A549 (cell line): Measurements from ENCODE around the gene E4F1. TPM values are rescaled to one million over a fixed set of nuclear protein-coding genes. Genes with fewer than 3 reads are reported as not detected.

ENCODE experiments used
- ATAC-seq, 2 experiments: fragments of 200-7000 bp in 1 of 2; fragments of >200 bp in 1 of 2; cut with Nextera tagmentation in 1 of 2; cut with Tn5 transposase in 1 of 2; 3 replicates each; pipeline versions ENCODE4 v1.8.0 to v1.9.1; 2018 to 2020; ENCODE audit warnings: mild to moderate bottlenecking in 1 of 2, moderate library complexity in 1 of 2
- CTCF ChIA-PET: fragments of 300-600 bp; sonication (Branson Sonifier 250); formaldehyde crosslinking; extraction: SDS; loops from one replicate; lab custom pipeline; 2021; ENCODE audit warnings: antibody characterized with exemption, inconsistent platforms; lab: Yijun Ruan, JAX
- POLR2A ChIA-PET: fragments of 350-600 bp; formaldehyde crosslinking; extraction: SDS; loops from one replicate; lab custom pipeline; 2021; ENCODE audit warnings: antibody characterized with exemption, inconsistent platforms; lab: Yijun Ruan, JAX
- DNase-seq, 2 experiments: peaks; one replicate each; pipeline versions ENCODE4 v3.0.0 to v3.0.0-alpha.2; 2011 to 2016; ENCODE audit warnings: low read depth in 1 of 2, low spot score in 1 of 2
- FAIRE-seq: peaks from 2 replicates; lab custom pipeline; 2011; peaks lifted over from hg19 to GRCh38; lab: Jason Lieb, UNC
- H3K27ac ChIP-seq, 2 experiments: fragments of >200 bp; sonication (Bioruptor Twin); formaldehyde crosslinking; 3 replicates each; pipeline ENCODE4 v1.5.1; 2016 to 2017
- H3K4me1 ChIP-seq: fragments of >200 bp; sonication (Bioruptor Twin); formaldehyde crosslinking; 3 replicates; pipeline ENCODE4 v1.6.1; 2016
- H3K4me2 ChIP-seq: fragments of >200 bp; sonication (Bioruptor Twin); formaldehyde crosslinking; 3 replicates; pipeline ENCODE4 v1.6.1; 2016
- H3K4me3 ChIP-seq: fragments of >200 bp; sonication (Bioruptor Twin); formaldehyde crosslinking; 3 replicates; pipeline ENCODE4 v1.5.1; 2016
- H3K9me3 ChIP-seq: fragments of >200 bp; sonication (Bioruptor Twin); formaldehyde crosslinking; 3 replicates; pipeline ENCODE4 v1.6.1; 2016
- CBX8 ChIP-seq: fragments of 200-600 bp; sonication (generic); IDR thresholded peaks from 2 replicates; pipeline ENCODE4 v1.6.1; 2016
- CEBPB ChIP-seq, 2 experiments: fragments of >200 bp in 1 of 2; sonication (Bioruptor Twin) in 1 of 2; formaldehyde crosslinking in 1 of 2; IDR thresholded peaks; 2 replicates each; pipeline ENCODE4 v1.6.1; 2012 to 2016
- ESRRA ChIP-seq: fragments of 150-350 bp; IDR thresholded peaks from 2 replicates; pipeline ENCODE4 v1.6.1; 2014; ENCODE audit warnings: mild to moderate bottlenecking, low read length, borderline replicate concordance
- HES2 ChIP-seq: fragments of >200 bp; sonication (Bioruptor Twin); formaldehyde crosslinking; IDR thresholded peaks from 2 replicates; pipeline ENCODE4 v1.6.1; 2016
- HOXA7 ChIP-seq: fragments of 250-450 bp; sonication (Bioruptor Pico); IDR thresholded peaks from 2 replicates; pipeline ENCODE4 v1.5.0; 2020; ENCODE audit warnings: mild to moderate bottlenecking, moderate library complexity
- JUN ChIP-seq, 2 experiments: fragments of >200 bp; sonication (Bioruptor Twin); formaldehyde crosslinking; IDR thresholded peaks; 2 replicates in 1 of 2; 3 replicates in 1 of 2; pipeline ENCODE4 v1.6.1; 2016 to 2017
- MAZ ChIP-seq: fragments of 150-350 bp; IDR thresholded peaks from 2 replicates; pipeline ENCODE4 v1.6.1; 2014; ENCODE audit warnings: antibody characterized with exemption, low read depth, low read length, borderline replicate concordance
- SMC3 ChIP-seq: fragments of >200 bp; sonication (Bioruptor Twin); formaldehyde crosslinking; IDR thresholded peaks from 3 replicates; pipeline ENCODE4 v1.6.1; 2018; ENCODE audit warnings: inconsistent platforms
- TP53 ChIP-seq: fragments of 250-450 bp; sonication (Bioruptor Pico); IDR thresholded peaks from 2 replicates; pipeline ENCODE4 v1.5.0; 2021; ENCODE audit warnings: mild to moderate bottlenecking, moderate library complexity
- WGBS: methylation state at CpG from one replicate; pipeline ENCODE4 v1.1.6; 2017; ENCODE audit errors: missing lambda C conversion rate; 5-methylcytosine and 5-hydroxymethylcytosine counted together
- polyA plus RNA-seq, 4 experiments: library from polyadenylated mRNA; depleted of rRNA in 3 of 4; stranded (reverse); fragments of >200 nt; fragmentation: RNase III in 1 of 4; extraction: RNeasy Plus Mini Kit Qiagen cat#74134 plus additional on column Dnase treatment in 1 of 4; gene quantifications; 2 replicates in 3 of 4; 3 replicates in 1 of 4; pipeline ENCODE4 v1.2.3, GENCODE V29; 2011 to 2017
- small RNA-seq, 6 experiments: library from RNA; depleted of rRNA; stranded (forward); fragments of <200 nt; gene quantifications; one replicate each; pipeline ENCODE3, GENCODE V24; 2012

The E4F1 gene
- polyA plus RNA-seq, 2 of the 4 experiments (the other 2 are of a cell fraction) = 10.4 to 23.3 TPM

- no peak for TF ChIP-seq HOXA7 (CRISPR knock-in tag)
- no peak for TF ChIP-seq JUN (IDR thresholded peaks at IDR 0.05)
- TF ChIP-seq CEBPB (IDR thresholded peaks at IDR 0.05) = no peak
- TF ChIP-seq MAZ = no peak
Observed at GRCh38 chr16:2284001-2284770, 60.8 kb downstream of the E4F1 start (continued).

DNA sequence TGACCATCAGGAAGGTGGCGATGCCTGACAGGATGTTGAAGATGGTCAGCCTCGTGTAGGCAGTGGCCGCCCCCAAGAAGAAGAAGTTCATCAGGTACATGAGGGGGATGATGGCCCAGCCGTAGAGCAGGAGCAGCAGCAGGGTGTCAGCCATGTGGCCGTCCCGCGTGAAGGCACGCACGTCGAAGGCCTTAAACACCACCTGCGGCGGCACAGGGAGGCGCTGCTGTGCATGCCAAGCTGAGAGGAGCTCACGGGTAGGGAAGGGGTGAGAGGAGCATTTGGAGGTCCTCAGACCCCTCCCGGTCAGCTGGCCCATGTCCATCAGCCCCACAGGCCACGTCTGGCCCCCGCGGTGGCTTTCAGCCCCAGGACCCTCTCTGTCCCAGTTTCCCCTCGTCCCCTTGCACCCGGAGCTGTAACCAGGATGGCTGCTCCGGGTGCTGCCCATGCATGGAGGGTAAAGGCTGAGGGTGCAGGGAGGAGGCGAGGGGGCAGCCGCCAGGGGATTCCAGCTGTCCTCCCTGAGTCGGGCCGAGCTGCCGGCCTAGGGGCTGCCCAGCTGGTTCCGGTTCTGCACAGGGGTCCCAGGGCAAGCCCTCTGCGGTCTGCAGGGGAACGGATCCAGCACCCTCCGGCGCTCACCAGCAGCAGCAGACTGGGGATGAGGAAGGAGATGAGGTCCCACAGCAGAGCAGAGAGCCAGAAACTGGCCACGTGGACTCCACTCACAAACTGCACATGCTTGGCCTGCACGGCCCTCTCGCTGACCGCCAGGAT is 61.6 kb downstream of the E4F1 start:
- POLR2A ChIA-PET = no interaction called here
- no peak overlapping the region for H3K27ac ChIP-seq
- FAIRE-seq (no peak), ATAC-seq (no peak), DNase-seq (no peak)
- H3K4me3 ChIP-seq = no peak overlapping the region
- H3K4me2 ChIP-seq = no peak overlapping the region
- TF ChIP-seq ESRRA = no peak
- TF ChIP-seq HES2 = no peak
- TF ChIP-seq CBX8 = no peak
- no peak for TF ChIP-seq TP53 (CRISPR knock-in tag)
- TF ChIP-seq SMC3 = no peak
- CTCF ChIA-PET = no interaction called here
- no peaks in the 10 kb centered on the region for H3K9me3 ChIP-seq
- 92% methylated on average over 35 of the region's 35 CpGs for WGBS
- no peaks in the 10 kb centered on the region for H3K4me1 ChIP-seq

Small RNA genes within 50 kb of the gene (small RNA-seq; reads per million reads assigned to genes)
- gene MIR3677 (0 to 44.5 (median 11.0) reads per million in 6 experiments), gene MIR4717 (0 to 1.9 (median 0) reads per million in 6 experiments)

Other genes with a start within 250 kb of the E4F1 start
- not detected in 2 replicates for gene NOXO1, start 242.1 kb upstream of the E4F1 start, polyA plus RNA-seq (2011; rRNA removed)
- 0.25 to 0.32 TPM (median 0.26 TPM) in 3 replicates for gene NOXO1, start 242.1 kb upstream of the E4F1 start, polyA plus RNA-seq (2017; fragmentation: RNase III; extraction: RNeasy Plus Mini Kit Qiagen cat#74134 plus additional on column Dnase treatment)
- 11.9 and 12.9 TPM in 2 replicates for gene GFER, start 239.4 kb upstream of the E4F1 start, polyA plus RNA-seq (2011; rRNA removed)
- 33.9 to 34.9 TPM (median 34.8 TPM) in 3 replicates for gene GFER, start 239.4 kb upstream of the E4F1 start, polyA plus RNA-seq (2017; fragmentation: RNase III; extraction: RNeasy Plus Mini Kit Qiagen cat#74134 plus additional on column Dnase treatment)
- 4.9 and 5.7 TPM in 2 replicates for gene SYNGR3, start 233.6 kb upstream of the E4F1 start, polyA plus RNA-seq (2011; rRNA removed)
- gene SYNGR3, start 233.6 kb upstream of the E4F1 start, polyA plus RNA-seq (2017; fragmentation: RNase III; extraction: RNeasy Plus Mini Kit Qiagen cat#74134 plus additional on column Dnase treatment) = 4.1 to 5.0 TPM (median 4.4 TPM) in 3 replicates
- gene ZNF598, start 213.8 kb upstream of the E4F1 start, polyA plus RNA-seq (2011; rRNA removed) = 15.3 and 17.7 TPM in 2 replicates
- 32.7 to 35.0 TPM (median 33.8 TPM) in 3 replicates for gene ZNF598, start 213.8 kb upstream of the E4F1 start, polyA plus RNA-seq (2017; fragmentation: RNase III; extraction: RNeasy Plus Mini Kit Qiagen cat#74134 plus additional on column Dnase treatment)
- 0.13 and 0.26 TPM in 2 replicates for gene NPW, start 203.8 kb upstream of the E4F1 start, polyA plus RNA-seq (2011; rRNA removed)
- 1.0 to 1.6 TPM (median 1.2 TPM) in 3 replicates for gene NPW, start 203.8 kb upstream of the E4F1 start, polyA plus RNA-seq (2017; fragmentation: RNase III; extraction: RNeasy Plus Mini Kit Qiagen cat#74134 plus additional on column Dnase treatment)
- 33.1 and 35.0 TPM in 2 replicates for gene NHERF2, start 196.7 kb upstream of the E4F1 start, polyA plus RNA-seq (2011; rRNA removed)
- gene NHERF2, start 196.7 kb upstream of the E4F1 start, polyA plus RNA-seq (2017; fragmentation: RNase III; extraction: RNeasy Plus Mini Kit Qiagen cat#74134 plus additional on column Dnase treatment) = 27.3 to 32.3 TPM (median 31.0 TPM) in 3 replicates
- 28.8 and 34.8 TPM in 2 replicates for gene NTHL1, start 175.8 kb upstream of the E4F1 start, polyA plus RNA-seq (2011; rRNA removed)
- gene NTHL1, start 175.8 kb upstream of the E4F1 start, polyA plus RNA-seq (2017; fragmentation: RNase III; extraction: RNeasy Plus Mini Kit Qiagen cat#74134 plus additional on column Dnase treatment) = 41.4 to 42.3 TPM (median 42.1 TPM) in 3 replicates
- gene TSC2, start 175.6 kb upstream of the E4F1 start, polyA plus RNA-seq (2011; rRNA removed) = 32.6 and 41.7 TPM in 2 replicates
- 42.0 to 47.3 TPM (median 45.1 TPM) in 3 replicates for gene TSC2, start 175.6 kb upstream of the E4F1 start, polyA plus RNA-seq (2017; fragmentation: RNase III; extraction: RNeasy Plus Mini Kit Qiagen cat#74134 plus additional on column Dnase treatment)
- gene PKD1, start 87.7 kb upstream of the E4F1 start, polyA plus RNA-seq (2011; rRNA removed) = 11.5 and 17.3 TPM in 2 replicates
- 38.4 to 39.7 TPM (median 39.2 TPM) in 3 replicates for gene PKD1, start 87.7 kb upstream of the E4F1 start, polyA plus RNA-seq (2017; fragmentation: RNase III; extraction: RNeasy Plus Mini Kit Qiagen cat#74134 plus additional on column Dnase treatment)
- gene RAB26, start 75.0 kb upstream of the E4F1 start, polyA plus RNA-seq (2011; rRNA removed) = 6.7 and 7.5 TPM in 2 replicates
- 5.7 to 7.3 TPM (median 6.7 TPM) in 3 replicates for gene RAB26, start 75.0 kb upstream of the E4F1 start, polyA plus RNA-seq (2017; fragmentation: RNase III; extraction: RNeasy Plus Mini Kit Qiagen cat#74134 plus additional on column Dnase treatment)
- gene TRAF7, start 67.8 kb upstream of the E4F1 start, polyA plus RNA-seq (2011; rRNA removed) = 31.9 and 32.0 TPM in 2 replicates
- gene TRAF7, start 67.8 kb upstream of the E4F1 start, polyA plus RNA-seq (2017; fragmentation: RNase III; extraction: RNeasy Plus Mini Kit Qiagen cat#74134 plus additional on column Dnase treatment) = 47.6 to 50.0 TPM (median 48.1 TPM) in 3 replicates
- gene CASKIN1, start 27.0 kb upstream of the E4F1 start, polyA plus RNA-seq (2011; rRNA removed) = 0.13 and 0.27 TPM in 2 replicates
- 0.72 to 1.0 TPM (median 0.87 TPM) in 3 replicates for gene CASKIN1, start 27.0 kb upstream of the E4F1 start, polyA plus RNA-seq (2017; fragmentation: RNase III; extraction: RNeasy Plus Mini Kit Qiagen cat#74134 plus additional on column Dnase treatment)
- 46.8 and 49.5 TPM in 2 replicates for gene MLST8, start 18.1 kb upstream of the E4F1 start, polyA plus RNA-seq (2011; rRNA removed)
- 48.4 to 53.9 TPM (median 50.4 TPM) in 3 replicates for gene MLST8, start 18.1 kb upstream of the E4F1 start, polyA plus RNA-seq (2017; fragmentation: RNase III; extraction: RNeasy Plus Mini Kit Qiagen cat#74134 plus additional on column Dnase treatment)
- gene BRICD5, start 12.7 kb upstream of the E4F1 start, polyA plus RNA-seq (2011; rRNA removed) = 2.0 and 3.1 TPM in 2 replicates
- gene BRICD5, start 12.7 kb upstream of the E4F1 start, polyA plus RNA-seq (2017; fragmentation: RNase III; extraction: RNeasy Plus Mini Kit Qiagen cat#74134 plus additional on column Dnase treatment) = 7.4 to 11.6 TPM (median 9.1 TPM) in 3 replicates
- 13.9 and 15.0 TPM in 2 replicates for gene PGP, start 8.8 kb upstream of the E4F1 start, polyA plus RNA-seq (2011; rRNA removed)
- gene PGP, start 8.8 kb upstream of the E4F1 start, polyA plus RNA-seq (2017; fragmentation: RNase III; extraction: RNeasy Plus Mini Kit Qiagen cat#74134 plus additional on column Dnase treatment) = 27.7 to 33.7 TPM (median 31.9 TPM) in 3 replicates
- 0.36 and 0.65 TPM in 2 replicates for gene DNASE1L2, start 12.9 kb downstream of the E4F1 start, polyA plus RNA-seq (2011; rRNA removed)
- gene DNASE1L2, start 12.9 kb downstream of the E4F1 start, polyA plus RNA-seq (2017; fragmentation: RNase III; extraction: RNeasy Plus Mini Kit Qiagen cat#74134 plus additional on column Dnase treatment) = 0.88 to 1.5 TPM (median 1.2 TPM) in 3 replicates
- gene ECI1, start 28.0 kb downstream of the E4F1 start, polyA plus RNA-seq (2011; rRNA removed) = 41.8 and 47.9 TPM in 2 replicates
- 40.9 to 41.9 TPM (median 41.5 TPM) in 3 replicates for gene ECI1, start 28.0 kb downstream of the E4F1 start, polyA plus RNA-seq (2017; fragmentation: RNase III; extraction: RNeasy Plus Mini Kit Qiagen cat#74134 plus additional on column Dnase treatment)
- 163 and 183 TPM in 2 replicates for gene RNPS1, start 44.5 kb downstream of the E4F1 start, polyA plus RNA-seq (2011; rRNA removed)
- 197 to 206 TPM (median 200 TPM) in 3 replicates for gene RNPS1, start 44.5 kb downstream of the E4F1 start, polyA plus RNA-seq (2017; fragmentation: RNase III; extraction: RNeasy Plus Mini Kit Qiagen cat#74134 plus additional on column Dnase treatment)
- gene ABCA3, start 117.1 kb downstream of the E4F1 start, polyA plus RNA-seq (2011; rRNA removed) = 6.4 and 7.6 TPM in 2 replicates
- gene ABCA3, start 117.1 kb downstream of the E4F1 start, polyA plus RNA-seq (2017; fragmentation: RNase III; extraction: RNeasy Plus Mini Kit Qiagen cat#74134 plus additional on column Dnase treatment) = 8.6 to 10.7 TPM (median 9.9 TPM) in 3 replicates
- 6.5 and 8.0 TPM in 2 replicates for gene CCNF, start 205.9 kb downstream of the E4F1 start, polyA plus RNA-seq (2011; rRNA removed)
- 13.4 to 15.1 TPM (median 14.4 TPM) in 3 replicates for gene CCNF, start 205.9 kb downstream of the E4F1 start, polyA plus RNA-seq (2017; fragmentation: RNase III; extraction: RNeasy Plus Mini Kit Qiagen cat#74134 plus additional on column Dnase treatment)
- 9.5 and 9.6 TPM in 2 replicates for gene TEDC2, start 236.5 kb downstream of the E4F1 start, polyA plus RNA-seq (2011; rRNA removed)
- gene TEDC2, start 236.5 kb downstream of the E4F1 start, polyA plus RNA-seq (2017; fragmentation: RNase III; extraction: RNeasy Plus Mini Kit Qiagen cat#74134 plus additional on column Dnase treatment) = 20.7 to 22.6 TPM (median 22.2 TPM) in 3 replicates
- not detected in 2 replicates for gene NTN3, start 247.7 kb downstream of the E4F1 start, polyA plus RNA-seq (2011; rRNA removed)
- 0.04 TPM in 1 of 3 replicates, not detected in the others for gene NTN3, start 247.7 kb downstream of the E4F1 start, polyA plus RNA-seq (2017; fragmentation: RNase III; extraction: RNeasy Plus Mini Kit Qiagen cat#74134 plus additional on column Dnase treatment)